ENCODE data around the gene APRT.
"Not testable (repeated sequence)": the region's sequence is repeated elsewhere in the genome, so short reads cannot be mapped to it uniquely, and the experiment has no call there.

The APRT gene

GRCh38 chr16:88842308-88842756, 30.6 kb upstream of the APRT start:
- DNase-seq (ENCODE audit: low read depth in 2 of 2), result no peak

- no peak for DNase-seq (ENCODE audit: low read depth in 2 of 2)
These were observed 30.0 kb upstream of the APRT start for GRCh38 chr16:88841521-88842307.

GRCh38 chr16:88840600-88841215, 29.0 kb upstream of the APRT start:
- DNase-seq (ENCODE audit: low read depth in 2 of 2), result no peak

GRCh38 chr16:88839745-88840599, 28.2 kb upstream of the APRT start:
- DNase-seq (ENCODE audit: low read depth in 2 of 2), result no peak

- no peak for DNase-seq (ENCODE audit: low read depth in 2 of 2)
These were observed 27.4 kb upstream of the APRT start for GRCh38 chr16:88839026-88839529.

- DNase-seq (ENCODE audit: low read depth in 2 of 2), result no peak
These were observed 26.8 kb upstream of the APRT start for GRCh38 chr16:88838566-88838965.

- no peak for DNase-seq (ENCODE audit: low read depth in 2 of 2)
These were observed 26.1 kb upstream of the APRT start for GRCh38 chr16:88837806-88838205.

GRCh38 chr16:88836791-88837190, 25.1 kb upstream of the APRT start:
- DNase-seq (ENCODE audit: low read depth in 2 of 2), result no peak

GRCh38 chr16:88835818-88836217, 24.1 kb upstream of the APRT start:
- no peak for DNase-seq (ENCODE audit: low read depth in 2 of 2)

GRCh38 chr16:88835383-88835782, 23.7 kb upstream of the APRT start:
- no peak for DNase-seq (ENCODE audit: low read depth in 2 of 2)

GRCh38 chr16:88834670-88835069, 22.9 kb upstream of the APRT start:
- DNase-seq (ENCODE audit: low read depth in 2 of 2), result no peak

- DNase-seq (ENCODE audit: low read depth in 2 of 2), result no peak
These were observed 21.4 kb upstream of the APRT start for GRCh38 chr16:88833086-88833485.

GRCh38 chr16:88831838-88832237, 20.1 kb upstream of the APRT start:
- no peak for DNase-seq (ENCODE audit: low read depth in 2 of 2)

GRCh38 chr16:88830783-88831182, 19.1 kb upstream of the APRT start:
- DNase-seq (ENCODE audit: low read depth in 2 of 2), result no peak

GRCh38 chr16:88830258-88830657, 18.5 kb upstream of the APRT start:
- DNase-seq (ENCODE audit: low read depth in 2 of 2), result no peak

GRCh38 chr16:88828711-88829110, 17.0 kb upstream of the APRT start:
- no peak for DNase-seq (ENCODE audit: low read depth in 2 of 2)

GRCh38 chr16:88827727-88828126, 16.0 kb upstream of the APRT start:
- no peak for DNase-seq (ENCODE audit: low read depth in 2 of 2)

- DNase-seq (ENCODE audit: low read depth in 2 of 2), result no peak
These were observed 14.5 kb upstream of the APRT start for GRCh38 chr16:88826070-88826840.

- DNase-seq (ENCODE audit: low read depth in 2 of 2), result no peak
These were observed 13.4 kb upstream of the APRT start for GRCh38 chr16:88825146-88825545.

GRCh38 chr16:88824256-88825077, 12.7 kb upstream of the APRT start:
- DNase-seq (ENCODE audit: low read depth in 2 of 2), result no peak

GRCh38 chr16:88823646-88824045, 11.9 kb upstream of the APRT start:
- not testable (repeated sequence) for DNase-seq (ENCODE audit: low read depth in 2 of 2)
